HepG2 (cell line): ENCODE results near the gene ARAP3. TPM values are rescaled to one million over a fixed set of nuclear protein-coding genes. Genes with fewer than 3 reads are reported as not detected.

Experiments
- ATAC-seq: fragments of 200-7000 bp; cut with Tn5 transposase; 3 replicates; pipeline ENCODE4 v1.9.1; 2020; ENCODE audit warnings: mild to moderate bottlenecking, moderate library complexity
- BruUV-seq: library from RNA; stranded (reverse); fragments of 400-500 nt; replicated peaks from 2 replicates; lab custom pipeline; 2021; lab: Mats Ljungman, UMichigan
- CTCF ChIA-PET: fragments of 300-600 bp; formaldehyde crosslinking; extraction: SDS; loops from one replicate; lab custom pipeline; 2021; ENCODE audit warnings: low total read pairs, inconsistent platforms, low intra/inter-chr PET ratio; lab: Yijun Ruan, JAX
- POLR2A ChIA-PET: fragments of 350-600 bp; sonication (Branson Sonifier 250); formaldehyde crosslinking; loops from one replicate; lab custom pipeline; 2020; ENCODE audit warnings: antibody characterized with exemption, inconsistent platforms; lab: Yijun Ruan, JAX
- DNase-seq: peaks from one replicate; pipeline ENCODE4 v3.0.0-alpha.2; 2015; ENCODE audit warnings: low spot score
- FAIRE-seq: peaks from 3 replicates; lab custom pipeline; 2011; peaks lifted over from hg19 to GRCh38; lab: Jason Lieb, UNC
- H2AFZ ChIP-seq: one replicate; pipeline ENCODE4 v1.6.1; 2011; ENCODE audit warnings: low read length, inconsistent platforms
- H3K27ac ChIP-seq: fragments of 300-600 bp; 3 replicates; pipeline ENCODE4 v1.8.0; 2011; ENCODE audit warnings: mixed run types, mild to moderate bottlenecking, mixed read lengths, low read length, inconsistent platforms; ENCODE audit not compliant: insufficient read depth; ENCODE audit errors: extremely low read length
- H3K27me3 ChIP-seq, 2 experiments: fragments of 200-600 bp in 1 of 2; 2 replicates in 1 of 2; 3 replicates in 1 of 2; pipeline versions ENCODE4 v1.6.0 to v1.8.0; 2011; ENCODE audit warnings: low read length in 2 of 2, mild to moderate bottlenecking in 2 of 2, moderate library complexity in 2 of 2, inconsistent platforms in 1 of 2; ENCODE audit not compliant: insufficient read depth in 2 of 2, control insufficient read depth in 1 of 2
- H3K36me3 ChIP-seq, 2 experiments: fragments of 200-600 bp in 1 of 2; replicated peaks in 1 of 2; 2 replicates in 1 of 2; 3 replicates in 1 of 2; pipeline versions ENCODE4 v1.5.1 to v1.8.0; 2011; ENCODE audit warnings: low read length in 2 of 2, inconsistent platforms in 1 of 2; ENCODE audit not compliant: insufficient read depth in 2 of 2, control insufficient read depth in 1 of 2
- H3K4me1 ChIP-seq: 2 replicates; pipeline ENCODE4 v1.5.1; 2012; ENCODE audit warnings: low read length, inconsistent platforms; ENCODE audit not compliant: insufficient read depth
- H3K4me2 ChIP-seq: 2 replicates; pipeline ENCODE4 v1.6.0; 2011; ENCODE audit warnings: low read depth, low read length, inconsistent platforms
- H3K4me3 ChIP-seq, 3 experiments: fragments of 200-600 bp in 1 of 3; sonication (generic), shearing (Covaris generic) in 1 of 3; replicated peaks in 1 of 3; 2 replicates each; pipeline ENCODE4 v1.5.1; 2011 to 2016; ENCODE audit warnings: low read length in 3 of 3, inconsistent platforms in 2 of 3, low read depth in 2 of 3, mild to moderate bottlenecking in 2 of 3, control low read depth in 1 of 3, mixed read lengths in 1 of 3; ENCODE audit not compliant: insufficient read depth in 1 of 3
- H3K79me2 ChIP-seq: one replicate; pipeline ENCODE4 v1.6.1; 2011; ENCODE audit warnings: low read length, inconsistent platforms; ENCODE audit not compliant: insufficient read depth
- H3K9ac ChIP-seq: 2 replicates; pipeline ENCODE4 v1.6.0; 2011; ENCODE audit warnings: mild to moderate bottlenecking, low read depth, low read length, inconsistent platforms; ENCODE audit not compliant: insufficient read depth
- H3K9me3 ChIP-seq: 2 replicates; pipeline ENCODE4 v1.5.1; 2012; ENCODE audit warnings: mild to moderate bottlenecking, low read length
- H4K20me1 ChIP-seq: 2 replicates; pipeline ENCODE4 v1.6.0; 2011; ENCODE audit warnings: inconsistent platforms, mild to moderate bottlenecking, low read length, moderate library complexity; ENCODE audit not compliant: insufficient read depth
- BORCS8-MEF2B ChIP-seq: sonication (generic); formaldehyde crosslinking; IDR thresholded peaks from 2 replicates; pipeline ENCODE4 v1.8.0; 2022; ENCODE audit warnings: mild to moderate bottlenecking, missing genetic modification reagents
- HDAC6 ChIP-seq: fragments of 200-600 bp; sonication (generic); IDR thresholded peaks from 2 replicates; pipeline ENCODE4 v1.7.0; 2017; ENCODE audit warnings: mild to moderate bottlenecking, antibody characterized with exemption, low read length, low read depth
- HOXA3 ChIP-seq: sonication (generic); formaldehyde crosslinking; IDR thresholded peaks from 2 replicates; pipeline ENCODE4 v1.5.0; 2020; ENCODE audit warnings: missing genetic modification reagents
- ISX ChIP-seq: sonication (generic); formaldehyde crosslinking; conservative IDR thresholded peaks from 2 replicates; pipeline ENCODE4 v1.5.0; 2020; ENCODE audit warnings: missing genetic modification reagents
- KMT2B ChIP-seq: IDR thresholded peaks from 2 replicates; pipeline ENCODE4 v1.6.1; 2016; ENCODE audit warnings: missing genetic modification reagents, missing compliant biosample characterization
- MTA1 ChIP-seq: sonication (generic); formaldehyde crosslinking; IDR thresholded peaks from 2 replicates; pipeline ENCODE4 v1.4.0; 2020; ENCODE audit warnings: missing genetic modification reagents, mild to moderate bottlenecking, borderline replicate concordance
- RAD21 ChIP-seq: fragments of 450-650 bp; formaldehyde crosslinking; IDR thresholded peaks from 2 replicates; pipeline ENCODE4 v1.5.0; 2020; ENCODE audit warnings: mild to moderate bottlenecking
- TARDBP ChIP-seq: sonication (generic); formaldehyde crosslinking; IDR thresholded peaks from 2 replicates; pipeline ENCODE4 v1.8.0; 2022; ENCODE audit warnings: mild to moderate bottlenecking, missing genetic modification reagents
- TCF7L2 ChIP-seq: IDR thresholded peaks from 2 replicates; pipeline ENCODE4 v1.6.1; 2011; ENCODE audit warnings: mild to moderate bottlenecking, low read depth, low read length, moderate library complexity
- ZNF138 ChIP-seq: sonication (generic); formaldehyde crosslinking; IDR thresholded peaks from 2 replicates; pipeline ENCODE4 v1.5.0; 2020; ENCODE audit warnings: mild to moderate bottlenecking, low read depth, missing genetic modification reagents
- ZNF557 ChIP-seq: sonication (generic); formaldehyde crosslinking; IDR thresholded peaks from 2 replicates; pipeline ENCODE4 v1.4.0; 2020; ENCODE audit warnings: missing genetic modification reagents
- ZNF589 ChIP-seq: sonication (generic); formaldehyde crosslinking; conservative IDR thresholded peaks from 2 replicates; pipeline ENCODE4 v1.8.0; 2022; ENCODE audit warnings: mild to moderate bottlenecking, moderate library complexity, missing genetic modification reagents
- WGBS: methylation state at CpG from one replicate; pipeline ENCODE4 v1.1.6; 2017; ENCODE audit warnings: low lambda C conversion rate; 5-methylcytosine and 5-hydroxymethylcytosine counted together
- in situ Hi-C: cut with HindIII; loops from 2 replicates; pipeline ENCODE4 v1.10.0; 2017; ENCODE audit warnings: low pct_unique_long_range_greater_than_20kb; ENCODE audit not compliant: extremely low pct_ligation_motif_present
- intact Hi-C: fragments of 100-400 bp; cut with micrococcal nuclease; formaldehyde crosslinking; loops from one replicate; pipeline ENCODE4 v1.10.0; 2022; ENCODE audit not compliant: unreplicated experiment
- polyA plus RNA-seq, 8 experiments: library from polyadenylated mRNA; depleted of rRNA in 3 of 8; stranded (reverse) in 7 of 8; unstranded in 1 of 8; fragments of >200 nt; fragmentation: Illumina TruSeq in 4 of 8; extraction: Trizol in 4 of 8; gene quantifications; 2 replicates each; pipeline versions ENCODE4 v1.2.1 to v1.2.3, GENCODE V29; 2011 to 2016; ENCODE audit warnings: low read depth in 4 of 8, missing spikeins in 1 of 8, mixed read lengths in 1 of 8; ENCODE audit not compliant: insufficient read depth in 1 of 8
- total RNA-seq, 5 experiments: library from RNA; depleted of rRNA; stranded (reverse); fragments of >200 nt; fragmentation: Illumina TruSeq; extraction: Trizol; gene quantifications; 2 replicates each; pipeline ENCODE4 v1.2.3, GENCODE V29; 2016; ENCODE audit warnings: low read depth in 1 of 5
- TF ChIP-seq, protein P1 (sequence below): sonication (generic); formaldehyde crosslinking; IDR thresholded peaks from 2 replicates; pipeline ENCODE4 v1.5.0; 2020; ENCODE audit warnings: missing genetic modification reagents
- TF ChIP-seq, protein P2 (sequence below): sonication (generic); formaldehyde crosslinking; IDR thresholded peaks from 2 replicates; pipeline ENCODE4 v1.4.0; 2020; ENCODE audit warnings: missing genetic modification reagents
- TF ChIP-seq, protein P3 (sequence below): sonication (generic); formaldehyde crosslinking; IDR thresholded peaks from 2 replicates; pipeline ENCODE4 v1.5.0; 2020; ENCODE audit warnings: mild to moderate bottlenecking, missing genetic modification reagents
- TF ChIP-seq, protein P4 (sequence below): sonication (generic); formaldehyde crosslinking; conservative IDR thresholded peaks from 2 replicates; pipeline ENCODE4 v1.5.0; 2020; ENCODE audit warnings: missing genetic modification reagents
- TF ChIP-seq, protein P5 (sequence below): sonication (generic); formaldehyde crosslinking; conservative IDR thresholded peaks from 2 replicates; pipeline ENCODE4 v1.8.0; 2022; ENCODE audit warnings: low read depth, missing genetic modification reagents

ARAP3 gene
- total and polyA plus RNA-seq, 2 of the 13 experiments (the other 11 are each of a cell fraction or from before 2014, with no cell fraction given) = 0.25 TPM; not detected in 1

DNA sequence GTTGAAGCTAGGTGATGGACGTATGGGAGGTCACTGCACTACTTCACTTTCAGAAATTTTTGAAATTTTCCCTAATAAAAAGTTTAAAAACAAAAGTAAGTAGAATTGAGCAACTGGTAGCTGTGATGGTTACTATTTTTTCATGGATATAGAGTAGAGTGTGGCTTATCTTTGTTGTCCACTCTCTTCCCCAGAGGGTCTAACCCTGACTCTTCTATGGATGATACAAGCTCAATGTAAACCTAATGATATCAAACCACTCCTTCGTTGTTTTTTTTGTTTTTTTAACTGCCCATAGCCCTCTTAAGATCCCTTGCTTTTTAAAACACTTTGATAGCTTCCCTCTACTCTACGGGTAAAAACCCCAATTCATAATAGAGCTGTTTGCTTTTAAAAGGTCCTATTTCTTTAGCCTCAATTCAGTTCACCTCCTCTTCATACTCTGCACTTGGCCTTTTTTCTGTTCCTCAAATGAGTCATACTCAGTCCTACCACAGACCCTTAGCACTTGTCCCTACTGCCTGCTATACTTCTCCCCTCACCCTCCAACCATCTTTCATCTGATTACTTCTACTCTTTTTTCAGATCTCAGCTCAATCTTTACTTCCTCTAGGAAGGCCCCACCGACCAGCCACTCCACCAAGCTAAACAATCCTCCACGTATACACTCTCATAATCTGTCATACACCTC, 48.0 kb downstream of the ARAP3 start:
- H3K36me3 ChIP-seq = peaks cover 10 to 34% of the 10 kb centered on the region in 2 experiments
- no peak overlapping the region for H3K9ac ChIP-seq
- ATAC-seq = no peak
- ChIA-PET CTCF (no interaction called here), POLR2A (interaction anchor here (0.5 kb wide), 1 partner anchor 1534 kb away, joined by 3 read pairs; no protein-coding TSS in a partner anchor)
- no peak for FAIRE-seq
- 96% methylated on average over 5 of the region's 5 CpGs for WGBS
- DNase-seq = no peak
- H3K4me1 ChIP-seq = peaks cover 40% of the 10 kb centered on the region
- BruUV-seq = no TSS peak
- no peak overlapping the region for H3K27ac ChIP-seq
- no peak overlapping the region for H3K4me3 ChIP-seq
- no peak overlapping the region for H3K4me2 ChIP-seq
- H3K27me3 ChIP-seq = no peaks in the 10 kb centered on the region; a peak in 1 of 5 replicates
- in situ Hi-C loops = no loop called here
- no peak overlapping the region for H2AFZ ChIP-seq
- H3K79me2 ChIP-seq = peaks cover 48% of the 10 kb centered on the region
- intact Hi-C loops = no loop called here
- H3K9me3 ChIP-seq = no peaks in the 10 kb centered on the region
- peaks cover 7% of the 10 kb centered on the region for H4K20me1 ChIP-seq
- TF ChIP-seq BORCS8-MEF2B (no peak), TARDBP (CRISPR knock-in tag) (no peak), ISX (no peak), RAD21 (CRISPR knock-in tag) (no peak), ZNF138 (CRISPR knock-in tag) (no peak), MTA1 (CRISPR knock-in tag) (no peak), HOXA3 (no peak), ZNF557 (no peak), KMT2B (no peak), TCF7L2 (no peak), HDAC6 (no peak), ZNF589 (no peak)
- TF ChIP-seq, protein P1, sequence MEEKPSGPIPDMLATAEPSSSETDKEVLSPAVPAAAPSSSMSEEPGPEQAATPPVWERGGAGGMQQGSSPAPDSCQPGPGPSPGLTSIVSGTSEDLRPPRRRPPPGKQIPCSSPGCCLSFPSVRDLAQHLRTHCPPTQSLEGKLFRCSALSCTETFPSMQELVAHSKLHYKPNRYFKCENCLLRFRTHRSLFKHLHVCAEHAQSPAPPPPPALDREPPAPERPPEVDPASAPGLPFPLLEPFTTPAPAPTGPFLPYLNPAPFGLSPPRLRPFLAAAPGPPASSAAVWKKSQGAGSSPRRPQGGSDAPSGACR (CRISPR knock-in tag) = no peak
- TF ChIP-seq, protein P2, sequence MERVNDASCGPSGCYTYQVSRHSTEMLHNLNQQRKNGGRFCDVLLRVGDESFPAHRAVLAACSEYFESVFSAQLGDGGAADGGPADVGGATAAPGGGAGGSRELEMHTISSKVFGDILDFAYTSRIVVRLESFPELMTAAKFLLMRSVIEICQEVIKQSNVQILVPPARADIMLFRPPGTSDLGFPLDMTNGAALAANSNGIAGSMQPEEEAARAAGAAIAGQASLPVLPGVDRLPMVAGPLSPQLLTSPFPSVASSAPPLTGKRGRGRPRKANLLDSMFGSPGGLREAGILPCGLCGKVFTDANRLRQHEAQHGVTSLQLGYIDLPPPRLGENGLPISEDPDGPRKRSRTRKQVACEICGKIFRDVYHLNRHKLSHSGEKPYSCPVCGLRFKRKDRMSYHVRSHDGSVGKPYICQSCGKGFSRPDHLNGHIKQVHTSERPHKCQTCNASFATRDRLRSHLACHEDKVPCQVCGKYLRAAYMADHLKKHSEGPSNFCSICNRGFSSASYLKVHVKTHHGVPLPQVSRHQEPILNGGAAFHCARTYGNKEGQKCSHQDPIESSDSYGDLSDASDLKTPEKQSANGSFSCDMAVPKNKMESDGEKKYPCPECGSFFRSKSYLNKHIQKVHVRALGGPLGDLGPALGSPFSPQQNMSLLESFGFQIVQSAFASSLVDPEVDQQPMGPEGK = no peak
- TF ChIP-seq, protein P3, sequence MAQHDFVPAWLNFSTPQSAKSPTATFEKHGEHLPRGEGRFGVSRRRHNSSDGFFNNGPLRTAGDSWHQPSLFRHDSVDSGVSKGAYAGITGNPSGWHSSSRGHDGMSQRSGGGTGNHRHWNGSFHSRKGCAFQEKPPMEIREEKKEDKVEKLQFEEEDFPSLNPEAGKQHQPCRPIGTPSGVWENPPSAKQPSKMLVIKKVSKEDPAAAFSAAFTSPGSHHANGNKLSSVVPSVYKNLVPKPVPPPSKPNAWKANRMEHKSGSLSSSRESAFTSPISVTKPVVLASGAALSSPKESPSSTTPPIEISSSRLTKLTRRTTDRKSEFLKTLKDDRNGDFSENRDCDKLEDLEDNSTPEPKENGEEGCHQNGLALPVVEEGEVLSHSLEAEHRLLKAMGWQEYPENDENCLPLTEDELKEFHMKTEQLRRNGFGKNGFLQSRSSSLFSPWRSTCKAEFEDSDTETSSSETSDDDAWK (CRISPR knock-in tag) = no peak
- TF ChIP-seq, protein P4, sequence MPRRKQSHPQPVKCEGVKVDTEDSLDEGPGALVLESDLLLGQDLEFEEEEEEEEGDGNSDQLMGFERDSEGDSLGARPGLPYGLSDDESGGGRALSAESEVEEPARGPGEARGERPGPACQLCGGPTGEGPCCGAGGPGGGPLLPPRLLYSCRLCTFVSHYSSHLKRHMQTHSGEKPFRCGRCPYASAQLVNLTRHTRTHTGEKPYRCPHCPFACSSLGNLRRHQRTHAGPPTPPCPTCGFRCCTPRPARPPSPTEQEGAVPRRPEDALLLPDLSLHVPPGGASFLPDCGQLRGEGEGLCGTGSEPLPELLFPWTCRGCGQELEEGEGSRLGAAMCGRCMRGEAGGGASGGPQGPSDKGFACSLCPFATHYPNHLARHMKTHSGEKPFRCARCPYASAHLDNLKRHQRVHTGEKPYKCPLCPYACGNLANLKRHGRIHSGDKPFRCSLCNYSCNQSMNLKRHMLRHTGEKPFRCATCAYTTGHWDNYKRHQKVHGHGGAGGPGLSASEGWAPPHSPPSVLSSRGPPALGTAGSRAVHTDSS = no peak
- TF ChIP-seq, protein P5, sequence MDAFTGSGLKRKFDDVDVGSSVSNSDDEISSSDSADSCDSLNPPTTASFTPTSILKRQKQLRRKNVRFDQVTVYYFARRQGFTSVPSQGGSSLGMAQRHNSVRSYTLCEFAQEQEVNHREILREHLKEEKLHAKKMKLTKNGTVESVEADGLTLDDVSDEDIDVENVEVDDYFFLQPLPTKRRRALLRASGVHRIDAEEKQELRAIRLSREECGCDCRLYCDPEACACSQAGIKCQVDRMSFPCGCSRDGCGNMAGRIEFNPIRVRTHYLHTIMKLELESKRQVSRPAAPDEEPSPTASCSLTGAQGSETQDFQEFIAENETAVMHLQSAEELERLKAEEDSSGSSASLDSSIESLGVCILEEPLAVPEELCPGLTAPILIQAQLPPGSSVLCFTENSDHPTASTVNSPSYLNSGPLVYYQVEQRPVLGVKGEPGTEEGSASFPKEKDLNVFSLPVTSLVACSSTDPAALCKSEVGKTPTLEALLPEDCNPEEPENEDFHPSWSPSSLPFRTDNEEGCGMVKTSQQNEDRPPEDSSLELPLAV = no peak
